B cell (primary cell): ENCODE data around the gene CAMTA1.

ENCODE experiments used
- CTCF ChIP-seq: fragments of 200-600 bp; IDR thresholded peaks from one replicate; pipeline ENCODE4 v1.8.0; 2022; ENCODE audit warnings: antibody characterized with exemption, mild to moderate bottlenecking
- EZH2 ChIP-seq: IDR thresholded peaks from 2 replicates; pipeline ENCODE4 v1.6.1; 2012; ENCODE audit warnings: borderline replicate concordance, low read depth, mild to moderate bottlenecking, moderate library complexity, low read length; ENCODE audit not compliant: insufficient read depth, poor library complexity, severe bottlenecking

DNA sequence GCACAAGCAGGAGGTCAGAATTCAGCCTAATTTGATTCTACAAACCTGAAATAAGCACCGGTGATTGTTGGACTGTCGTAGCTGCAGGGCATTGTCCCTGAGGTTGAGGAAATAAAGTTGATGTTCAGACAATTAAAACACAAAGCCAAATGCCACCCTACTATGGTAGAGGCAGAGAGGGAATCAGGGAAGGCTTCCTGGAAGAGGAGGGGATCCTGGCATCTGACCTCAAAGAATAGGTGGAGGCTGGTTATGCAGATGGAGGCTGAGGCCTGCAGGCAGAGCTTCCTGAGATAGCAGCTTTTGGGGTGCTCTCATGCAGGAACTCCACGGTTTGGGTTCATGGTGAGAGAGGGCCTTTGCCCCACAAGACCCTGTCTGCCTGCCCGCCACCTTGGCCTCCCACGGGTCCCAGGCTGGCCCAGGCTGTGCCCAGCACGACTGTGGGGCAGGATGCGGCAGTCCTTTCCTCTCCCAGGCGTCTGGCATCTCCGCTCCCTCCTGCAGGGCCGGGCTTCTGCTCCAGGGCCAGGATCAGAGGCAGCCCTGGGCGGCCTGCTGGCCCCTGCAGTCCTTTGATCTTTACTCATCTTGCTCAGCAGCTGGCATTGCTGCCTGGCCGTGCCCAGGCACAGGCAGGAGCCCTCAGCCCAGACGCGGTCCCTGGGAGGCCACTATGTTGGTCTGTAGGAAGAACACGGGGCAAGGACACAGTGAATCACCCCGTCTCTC lies 851.7 kb downstream of the CAMTA1 start:
- no peak for TF ChIP-seq CTCF
- TF ChIP-seq EZH2 = no peak
